Fibroblast of pulmonary artery (primary cell): ENCODE measurements around the gene POLE3.
"Not testable (repeated sequence)": the region's sequence is repeated elsewhere in the genome, so short reads cannot be mapped to it uniquely, and the experiment has no call there.

Experiments
- DNase-seq: peaks from one replicate; pipeline ENCODE4 v3.0.0-alpha.2; 2010; ENCODE audit warnings: low read depth
- H3K4me3 ChIP-seq: replicated peaks from 2 replicates; pipeline ENCODE4 v1.5.1; 2011; ENCODE audit warnings: low read depth, mild to moderate bottlenecking, control low read depth, low read length, moderate library complexity
- TF ChIP-seq, protein P1 (sequence below): IDR thresholded peaks from 2 replicates; pipeline ENCODE4 v1.5.1; 2011; ENCODE audit warnings: mild to moderate bottlenecking, control low read depth, low read length, inconsistent platforms; ENCODE audit errors: missing control alignments

POLE3 gene

GRCh38 chr9:113368982-113369854, 41.3 kb downstream of the POLE3 start:
- TF ChIP-seq, protein P1, sequence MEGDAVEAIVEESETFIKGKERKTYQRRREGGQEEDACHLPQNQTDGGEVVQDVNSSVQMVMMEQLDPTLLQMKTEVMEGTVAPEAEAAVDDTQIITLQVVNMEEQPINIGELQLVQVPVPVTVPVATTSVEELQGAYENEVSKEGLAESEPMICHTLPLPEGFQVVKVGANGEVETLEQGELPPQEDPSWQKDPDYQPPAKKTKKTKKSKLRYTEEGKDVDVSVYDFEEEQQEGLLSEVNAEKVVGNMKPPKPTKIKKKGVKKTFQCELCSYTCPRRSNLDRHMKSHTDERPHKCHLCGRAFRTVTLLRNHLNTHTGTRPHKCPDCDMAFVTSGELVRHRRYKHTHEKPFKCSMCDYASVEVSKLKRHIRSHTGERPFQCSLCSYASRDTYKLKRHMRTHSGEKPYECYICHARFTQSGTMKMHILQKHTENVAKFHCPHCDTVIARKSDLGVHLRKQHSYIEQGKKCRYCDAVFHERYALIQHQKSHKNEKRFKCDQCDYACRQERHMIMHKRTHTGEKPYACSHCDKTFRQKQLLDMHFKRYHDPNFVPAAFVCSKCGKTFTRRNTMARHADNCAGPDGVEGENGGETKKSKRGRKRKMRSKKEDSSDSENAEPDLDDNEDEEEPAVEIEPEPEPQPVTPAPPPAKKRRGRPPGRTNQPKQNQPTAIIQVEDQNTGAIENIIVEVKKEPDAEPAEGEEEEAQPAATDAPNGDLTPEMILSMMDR, result no peak
- H3K4me3 ChIP-seq, result no peak overlapping the region
- no peak for DNase-seq

GRCh38 chr9:113368348-113368981, 42.0 kb downstream of the POLE3 start:
- DNase-seq, result no peak
- H3K4me3 ChIP-seq, result no peak overlapping the region
- TF ChIP-seq, protein P1, result no peak

GRCh38 chr9:113365652-113366051, 44.8 kb downstream of the POLE3 start:
- DNase-seq, H3K4me3 ChIP-seq: not testable (repeated sequence)

DNA sequence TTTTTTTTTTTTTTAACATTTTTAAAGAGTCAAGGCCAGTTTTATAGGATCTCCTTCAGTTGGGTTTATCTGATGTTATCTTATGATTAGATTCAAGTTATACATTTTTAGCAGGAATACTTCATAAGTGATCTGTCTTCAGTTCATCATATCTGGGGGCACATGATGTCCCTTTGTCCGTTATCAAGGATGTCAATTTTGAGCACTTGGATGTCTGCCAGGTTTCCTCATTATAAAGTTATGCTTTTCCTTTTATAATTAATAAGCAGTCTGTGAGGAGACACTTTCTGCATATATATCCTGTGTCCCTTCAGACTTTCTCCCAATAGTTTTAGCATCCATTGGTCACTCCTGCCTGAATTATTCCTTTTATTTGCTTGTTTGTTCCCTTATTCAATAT, 45.5 kb downstream of the POLE3 start:
- DNase-seq, result no peak
- TF ChIP-seq, protein P1, result no peak
- no peak overlapping the region for H3K4me3 ChIP-seq

GRCh38 chr9:113363336-113363735, 47.1 kb downstream of the POLE3 start:
- TF ChIP-seq, protein P1, result no peak
- no peak for DNase-seq
- no peak overlapping the region for H3K4me3 ChIP-seq

- H3K4me3 ChIP-seq, result no peak overlapping the region
- DNase-seq, result peak; percentile 50
- TF ChIP-seq, protein P1, result no peak
These were observed 49.0 kb downstream of the POLE3 start for GRCh38 chr9:113361304-113362018.

DNA sequence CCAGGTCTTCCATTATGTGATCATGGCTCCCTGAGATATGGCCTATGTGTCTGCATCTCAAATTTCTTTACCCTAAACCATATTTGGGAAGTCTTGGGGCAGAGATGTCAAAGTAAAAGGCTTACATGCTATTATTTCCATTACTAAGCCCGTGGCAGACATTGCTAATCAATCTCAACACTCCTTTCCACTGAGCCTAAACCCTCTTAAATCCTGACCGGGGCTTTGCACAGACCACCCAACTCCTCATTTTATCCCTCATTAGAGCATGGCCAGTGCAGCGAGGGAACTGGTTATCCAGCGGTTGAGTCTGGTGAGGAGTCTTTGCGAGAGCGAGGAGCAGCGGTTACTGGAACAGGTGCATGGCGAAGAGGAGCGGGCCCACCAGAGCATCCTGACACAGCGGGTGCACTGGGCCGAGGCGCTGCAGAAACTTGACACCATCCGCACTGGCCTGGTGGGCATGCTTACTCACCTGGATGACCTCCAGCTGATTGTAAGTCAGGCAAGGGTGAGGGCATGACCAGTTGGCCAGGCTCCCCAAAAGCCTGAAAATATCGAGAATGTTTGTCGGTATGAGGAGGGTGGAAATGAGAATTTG, 50.1 kb downstream of the POLE3 start:
- DNase-seq, result no peak
- TF ChIP-seq, protein P1, result no peak
- no peak overlapping the region for H3K4me3 ChIP-seq
